ENCODE data around the gene FLNB. TPM values are rescaled to one million over a fixed set of nuclear protein-coding genes. Genes with fewer than 3 reads are reported as not detected.

FLNB gene
- total and polyA plus RNA-seq, 2 of the 4 experiments (the other 2 are of a cell fraction) = 78.0 to 136 TPM

GRCh38 chr3:58025837-58026569, 17.8 kb downstream of the FLNB start (continued):
- TF ChIP-seq POLR2A (IDR thresholded peaks at IDR 0.05; ENCODE audit: low read depth, low read length) = no peak

GRCh38 chr3:58026598-58026997, 18.4 kb downstream of the FLNB start:
- peaks cover 84% of the 10 kb centered on the region for H4K20me1 ChIP-seq (ENCODE audit: insufficient read depth, low read length)
- no peak overlapping the region for H4K8ac ChIP-seq (ENCODE audit: low read depth in 2 of 2, low read length in 2 of 2)
- H3K4ac ChIP-seq (ENCODE audit: low read depth, low read length) = no peak overlapping the region
- H3K14ac ChIP-seq (replicated peaks; ENCODE audit: low read depth, low read length) = no peak overlapping the region
- no peak overlapping the region for H2AK9ac ChIP-seq (replicated peaks; ENCODE audit: low read depth, low read length, poor library complexity)
- in situ Hi-C loops (cut with MboI; ENCODE audit: low sequenced_read_pairs) (no loop called here), intact Hi-C loops (cut with micrococcal nuclease) (no loop called here), dilution Hi-C loops (cut with HindIII; ENCODE audit: low sequenced_read_pairs, unreplicated experiment) (no loop called here)
- no peak overlapping the region for H3K27ac ChIP-seq (ENCODE audit: insufficient read depth, low read length)
- H2BK15ac ChIP-seq (ENCODE audit: low read depth, low read length) = no peak overlapping the region
- no peak overlapping the region for H2BK5ac ChIP-seq (ENCODE audit: low read depth, low read length, poor library complexity, severe bottlenecking)
- H3K36me3 ChIP-seq (ENCODE audit: control insufficient read depth, insufficient read depth, low read length) = no peaks in the 10 kb centered on the region; the same call in 1 of the 2 replicates
- H3K9me3 ChIP-seq (ENCODE audit: control insufficient read depth, insufficient read depth, low read length) = no peaks in the 10 kb centered on the region
- ChIA-PET POLR2A (ENCODE audit: unreplicated experiment) (interaction anchor here (0.6 kb wide), 1 partner anchor 9 kb away, joined by 3 read pairs; no protein-coding TSS in a partner anchor), CTCF (interaction anchor here (0.8 kb wide), 1 partner anchor 11 kb away, joined by 3 read pairs; no protein-coding TSS in a partner anchor)
- H2BK20ac ChIP-seq (ENCODE audit: low read depth, low read length) = no peak overlapping the region
- H3K4me3 ChIP-seq (ENCODE audit: insufficient read depth, low read depth, low read length) = no peak overlapping the region
- no peak overlapping the region for H3K9ac ChIP-seq (ENCODE audit: low read depth, low read length)
- peaks cover 17% of the 10 kb centered on the region for H3K4me1 ChIP-seq (ENCODE audit: control insufficient read depth, insufficient read depth, low read length)
- H3K79me1 ChIP-seq (ENCODE audit: low read depth in 1 of 2, low read length in 2 of 2) = peaks cover 14 to 74% of the 10 kb centered on the region in 2 experiments
- DNase-seq (no peak), ATAC-seq (ENCODE audit: low read depth) (no peak)
- H3K56ac ChIP-seq (ENCODE audit: extremely low read depth, insufficient read depth, low read length) = no peak overlapping the region
- no peak overlapping the region for H4K91ac ChIP-seq (ENCODE audit: insufficient read depth, low read depth, low read length)
- no peak overlapping the region for H2AK5ac ChIP-seq (ENCODE audit: low read depth, low read length)
- no peaks in the 10 kb centered on the region for H3K27me3 ChIP-seq (ENCODE audit: control insufficient read depth, insufficient read depth, low read length)
- H3K18ac ChIP-seq (ENCODE audit: low read depth, low read length) = no peak overlapping the region
- no peak overlapping the region for H4K5ac ChIP-seq (ENCODE audit: low read depth, low read length)
- H2AFZ ChIP-seq (replicated peaks; ENCODE audit: low read length, poor library complexity) = no peak overlapping the region
- H2BK120ac ChIP-seq (ENCODE audit: low read depth, low read length) = no peak overlapping the region
- no peak overlapping the region for H3K23ac ChIP-seq (ENCODE audit: low read depth, low read length)
- no peak overlapping the region for H3K4me2 ChIP-seq (ENCODE audit: low read depth, low read length)
- no peak for TF ChIP-seq NFE2L2 (IDR thresholded peaks at IDR 0.05; ENCODE audit: low read depth, low read length)
- TF ChIP-seq BHLHE40 (IDR thresholded peaks at IDR 0.05; ENCODE audit: low read depth, low read length) = no peak
- no peak for TF ChIP-seq MAFK (IDR thresholded peaks at IDR 0.05; ENCODE audit: low read depth, low read length)
- TF ChIP-seq ELK1 (IDR thresholded peaks at IDR 0.05; ENCODE audit: borderline replicate concordance, low read depth, low read length) = no peak
- TF ChIP-seq POLR2A (IDR thresholded peaks at IDR 0.05; ENCODE audit: low read depth, low read length) = no peak
- no peak for TF ChIP-seq RFX5 (IDR thresholded peaks at IDR 0.05; ENCODE audit: low read depth, low read length)
- no peak for TF ChIP-seq USF2 (IDR thresholded peaks at IDR 0.05; ENCODE audit: low read depth, low read length)
- TF ChIP-seq SMC3 (IDR thresholded peaks at IDR 0.05; ENCODE audit: low read depth, low read length) = no peak
- TF ChIP-seq CEBPB (IDR thresholded peaks at IDR 0.05; ENCODE audit: low read depth, low read length) = no peak
- TF ChIP-seq FOS (IDR thresholded peaks at IDR 0.05; ENCODE audit: low read depth, low read length) = no peak
- TF ChIP-seq MAZ (IDR thresholded peaks at IDR 0.05; ENCODE audit: borderline replicate concordance, low read depth, low read length) = no peak
- no peak for TF ChIP-seq RCOR1 (IDR thresholded peaks at IDR 0.05; ENCODE audit: insufficient replicate concordance, low read length)
- BruUV-seq (replicated peaks) = no TSS peak
- WGBS, 2 experiments (ENCODE audit: extremely low coverage in 2 of 2, insufficient read length in 1 of 2) = 100% methylated on average over 2 of the region's 7 CpGs; no CpG with 5 or more reads in 1 of the 2 experiments
- H3K9me1 ChIP-seq (ENCODE audit: insufficient read depth, low read length) = peaks cover 24% of the 10 kb centered on the region
